ENCODE results near the gene CACNA1D.

Gene CACNA1D

GRCh38 chr3:53836084-53836872 lies 341.9 kb downstream of the CACNA1D start:
- no peak overlapping the region for H3K4me3 ChIP-seq (ENCODE audit: low read depth, low read length)
- DNase-seq (ENCODE audit: low read depth), result no peak
- TF ChIP-seq CTCF (IDR thresholded peaks at IDR 0.05; ENCODE audit: insufficient read depth, low read depth, low read length, missing control alignments), result no peak

- no peak for DNase-seq (ENCODE audit: low read depth)
- TF ChIP-seq CTCF (IDR thresholded peaks at IDR 0.05; ENCODE audit: insufficient read depth, low read depth, low read length, missing control alignments), result no peak
- no peak overlapping the region for H3K4me3 ChIP-seq (ENCODE audit: low read depth, low read length)
Measured at GRCh38 chr3:53837331-53837730, 342.9 kb downstream of the CACNA1D start.

DNA sequence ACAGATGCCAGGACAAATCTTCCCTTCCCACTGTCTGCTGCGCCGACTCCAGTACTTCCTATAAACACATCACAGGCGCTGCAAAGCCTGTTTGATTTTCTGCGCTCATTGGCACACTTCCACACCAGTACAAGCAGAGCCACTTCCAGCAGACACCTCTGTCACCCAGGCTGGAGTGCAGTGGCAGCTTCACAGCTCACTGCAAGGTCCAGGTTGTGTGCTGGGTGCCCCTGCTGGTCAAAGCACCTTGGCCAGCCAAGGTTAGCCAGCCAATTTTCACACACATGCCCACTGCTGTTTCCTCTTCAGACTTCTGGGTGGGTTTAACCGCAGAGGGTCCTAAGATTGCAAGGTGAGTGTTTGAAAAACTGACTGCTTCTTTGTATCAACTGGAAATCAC lies 346.9 kb downstream of the CACNA1D start:
- TF ChIP-seq CTCF (IDR thresholded peaks at IDR 0.05; ENCODE audit: insufficient read depth, low read depth, low read length, missing control alignments), result no peak
- H3K4me3 ChIP-seq (ENCODE audit: low read depth, low read length), result no peak overlapping the region
- DNase-seq (ENCODE audit: low read depth), result no peak

DNA sequence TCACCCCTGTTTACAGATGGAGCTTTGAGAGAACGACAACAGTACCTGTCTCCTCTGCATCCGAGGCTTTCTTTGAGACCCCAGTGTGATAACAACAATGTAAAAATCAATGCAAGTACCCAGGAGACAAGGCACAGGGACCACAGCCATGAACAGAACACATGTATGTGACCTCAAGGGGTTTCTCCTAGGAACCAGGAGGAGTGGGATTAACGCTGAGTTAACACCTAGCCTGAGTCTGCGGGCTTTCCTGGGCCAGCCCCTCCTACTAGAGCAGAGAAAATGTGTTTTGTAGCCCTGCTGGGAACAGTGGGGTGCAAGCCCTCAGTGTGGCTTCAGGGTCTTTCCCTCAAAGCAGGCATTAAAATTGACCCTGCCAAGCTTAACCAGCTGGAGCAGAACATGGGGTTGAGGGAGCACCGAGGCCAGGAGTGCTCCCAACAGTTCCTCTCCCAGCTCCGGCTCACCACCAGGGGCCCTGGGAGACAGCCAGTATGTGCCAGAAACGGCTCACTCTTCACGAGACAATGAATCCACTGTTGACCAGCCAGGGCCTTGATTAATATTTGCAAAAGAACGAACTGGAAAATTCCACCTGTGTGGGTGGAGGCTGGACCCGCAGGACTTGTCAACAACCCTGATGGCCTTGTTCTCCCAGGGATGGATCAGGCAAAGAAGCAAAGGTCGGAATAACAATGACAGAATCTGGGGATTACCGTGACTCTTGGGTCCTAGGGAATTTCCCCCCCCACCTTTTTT lies 348.2 kb downstream of the CACNA1D start:
- peak; percentile 7 for TF ChIP-seq CTCF (IDR thresholded peaks at IDR 0.05; ENCODE audit: insufficient read depth, low read depth, low read length, missing control alignments)
- no peak overlapping the region for H3K4me3 ChIP-seq (ENCODE audit: low read depth, low read length)
- peak; percentile 13 for DNase-seq (ENCODE audit: low read depth)

DNA sequence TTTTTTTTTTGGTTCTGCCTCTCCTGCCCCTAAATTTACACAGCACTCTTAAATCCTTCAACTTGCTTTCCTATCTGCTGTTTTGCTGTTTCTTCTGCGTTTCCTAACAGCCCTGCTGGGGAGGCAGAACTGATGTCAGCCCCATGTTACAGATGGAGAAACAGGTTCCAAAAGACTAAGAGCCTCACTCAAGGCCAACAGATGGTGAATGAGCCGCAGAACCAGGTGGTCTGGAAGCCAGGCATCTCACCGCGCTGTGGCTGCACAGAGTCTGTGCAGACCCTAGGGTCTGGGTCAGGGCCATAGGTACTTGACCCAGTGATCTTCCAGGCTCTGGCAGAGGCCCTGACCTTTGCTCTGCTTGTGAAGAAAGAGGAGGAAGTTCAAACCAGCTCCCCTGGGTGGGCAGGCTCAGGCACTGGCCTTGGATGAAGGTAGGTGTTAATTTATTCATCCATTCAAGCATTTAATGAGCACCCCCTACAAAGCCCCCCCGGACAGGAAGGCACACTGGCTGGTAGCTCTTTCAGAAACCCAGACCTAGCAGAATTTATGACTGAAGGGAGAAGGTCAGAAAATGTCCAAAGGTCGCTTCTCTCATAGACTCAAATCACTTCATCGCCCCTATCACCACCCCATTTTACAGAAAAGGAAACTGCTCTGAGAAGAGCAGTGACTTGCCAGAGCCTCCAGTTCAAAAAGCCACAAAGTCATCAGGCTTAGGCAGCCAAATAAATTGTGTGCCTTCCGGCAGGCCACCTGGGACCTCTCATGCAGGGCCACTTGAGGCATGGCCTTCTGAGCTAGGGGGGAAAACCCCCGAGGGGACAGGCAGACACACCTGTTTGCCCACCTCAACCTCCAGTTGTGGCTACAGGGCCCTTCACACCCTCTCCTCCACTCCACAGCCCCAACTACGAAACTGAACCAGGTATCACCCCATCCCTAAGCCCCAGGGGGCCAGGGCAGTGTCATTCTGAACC lies 349.1 kb downstream of the CACNA1D start:
- H3K4me3 ChIP-seq (ENCODE audit: low read depth, low read length), result peak overlapping the region; percentile 15
- peak; percentile 77 for DNase-seq (ENCODE audit: low read depth)
- TF ChIP-seq CTCF (IDR thresholded peaks at IDR 0.05; ENCODE audit: insufficient read depth, low read depth, low read length, missing control alignments), result no peak

GRCh38 chr3:53844262-53845102 lies 350.1 kb downstream of the CACNA1D start:
- no peak for TF ChIP-seq CTCF (IDR thresholded peaks at IDR 0.05; ENCODE audit: insufficient read depth, low read depth, low read length, missing control alignments)
- DNase-seq (ENCODE audit: low read depth), result peak; percentile 17
- peak overlapping the region; percentile 56 for H3K4me3 ChIP-seq (ENCODE audit: low read depth, low read length)
